Fibroblast of the aortic adventitia (primary cell): ENCODE results near the gene CBLN3. TPM values are rescaled to one million over a fixed set of nuclear protein-coding genes. Genes with fewer than 3 reads are reported as not detected.
"Not testable (repeated sequence)": the region's sequence is repeated elsewhere in the genome, so short reads cannot be mapped to it uniquely, and the experiment has no call there.

Experiments
- DNase-seq: peaks from one replicate; pipeline ENCODE4 v3.0.0-alpha.2; 2010; ENCODE audit warnings: low read depth
- H3K4me3 ChIP-seq: 2 replicates; pipeline ENCODE4 v1.5.1; 2011; ENCODE audit warnings: low read depth, mild to moderate bottlenecking, control low read depth, low read length, moderate library complexity
- total RNA-seq: library from RNA; depleted of rRNA; stranded (reverse); fragments of >200 nt; gene quantifications from 2 replicates; pipeline ENCODE4 v1.2.3, GENCODE V29; 2012; ENCODE audit warnings: low replicate concordance
- TF ChIP-seq, protein P1 (sequence below): IDR thresholded peaks from 2 replicates; pipeline ENCODE4 v1.5.1; 2011; ENCODE audit warnings: mild to moderate bottlenecking, low read length, control low read depth, inconsistent platforms; ENCODE audit not compliant: insufficient read depth

CBLN3 gene
- total RNA-seq, 1 donor: 6.2 TPM

DNA sequence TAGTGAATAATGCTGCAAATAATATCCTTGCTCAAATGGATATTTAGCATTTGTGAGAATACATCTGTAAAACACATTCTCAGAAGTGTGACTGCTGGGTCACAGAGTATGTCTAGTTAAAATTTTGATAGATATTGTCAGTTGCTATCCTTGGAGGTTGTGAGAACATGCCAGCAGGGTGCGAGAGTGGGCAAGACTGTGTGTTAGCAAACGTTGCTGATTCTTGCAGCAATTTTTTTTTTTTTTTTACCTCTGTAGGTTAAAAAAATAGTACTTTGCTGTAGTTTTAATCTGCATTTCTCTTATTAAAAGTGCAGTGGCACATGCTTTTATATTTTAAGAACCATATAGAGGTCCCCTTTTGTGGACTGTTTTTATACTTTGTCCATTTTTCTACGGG lies 35.2 kb downstream of the CBLN3 start:
- DNase-seq: no peak
- no peak overlapping the region for H3K4me3 ChIP-seq
- TF ChIP-seq, protein P1, sequence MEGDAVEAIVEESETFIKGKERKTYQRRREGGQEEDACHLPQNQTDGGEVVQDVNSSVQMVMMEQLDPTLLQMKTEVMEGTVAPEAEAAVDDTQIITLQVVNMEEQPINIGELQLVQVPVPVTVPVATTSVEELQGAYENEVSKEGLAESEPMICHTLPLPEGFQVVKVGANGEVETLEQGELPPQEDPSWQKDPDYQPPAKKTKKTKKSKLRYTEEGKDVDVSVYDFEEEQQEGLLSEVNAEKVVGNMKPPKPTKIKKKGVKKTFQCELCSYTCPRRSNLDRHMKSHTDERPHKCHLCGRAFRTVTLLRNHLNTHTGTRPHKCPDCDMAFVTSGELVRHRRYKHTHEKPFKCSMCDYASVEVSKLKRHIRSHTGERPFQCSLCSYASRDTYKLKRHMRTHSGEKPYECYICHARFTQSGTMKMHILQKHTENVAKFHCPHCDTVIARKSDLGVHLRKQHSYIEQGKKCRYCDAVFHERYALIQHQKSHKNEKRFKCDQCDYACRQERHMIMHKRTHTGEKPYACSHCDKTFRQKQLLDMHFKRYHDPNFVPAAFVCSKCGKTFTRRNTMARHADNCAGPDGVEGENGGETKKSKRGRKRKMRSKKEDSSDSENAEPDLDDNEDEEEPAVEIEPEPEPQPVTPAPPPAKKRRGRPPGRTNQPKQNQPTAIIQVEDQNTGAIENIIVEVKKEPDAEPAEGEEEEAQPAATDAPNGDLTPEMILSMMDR: no peak

DNA sequence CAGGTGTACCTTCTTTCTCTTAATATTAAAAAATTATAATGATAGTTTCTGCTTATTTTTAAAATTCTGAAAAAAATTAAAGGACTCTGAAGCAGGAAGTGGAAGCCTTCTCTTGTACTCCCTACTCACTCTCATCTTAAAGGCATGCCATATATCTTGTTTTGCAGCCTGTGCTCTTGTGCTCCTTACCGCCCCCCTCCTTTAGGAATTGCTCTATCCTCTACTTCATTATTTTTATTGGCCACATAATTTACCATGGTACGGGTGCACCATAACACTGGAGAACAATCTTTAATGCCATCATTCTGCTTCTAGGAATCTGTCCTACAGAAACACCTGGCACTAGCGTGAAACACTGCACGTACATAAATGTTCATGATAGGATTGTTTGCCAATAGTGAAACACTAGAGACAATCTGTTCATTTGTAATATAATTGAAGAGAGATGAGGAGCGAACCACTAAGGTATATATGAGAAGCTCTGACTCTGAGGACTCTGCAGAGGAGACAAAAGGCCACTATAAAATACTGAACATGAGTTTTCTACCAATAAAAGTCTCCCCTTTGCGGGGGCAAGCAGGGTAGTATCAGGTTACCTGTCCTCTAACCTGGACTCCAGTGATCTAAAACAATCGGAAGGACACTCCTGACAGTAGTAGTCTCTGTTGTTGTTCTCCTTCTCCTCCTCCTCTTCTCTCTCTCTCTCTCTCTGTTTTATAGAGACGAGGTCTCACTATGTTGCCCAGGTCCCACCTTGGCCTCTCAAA lies 37.0 kb downstream of the CBLN3 start:
- DNase-seq: peak; percentile 57
- H3K4me3 ChIP-seq: no peak overlapping the region
- TF ChIP-seq, protein P1: peak; percentile 22

DNA sequence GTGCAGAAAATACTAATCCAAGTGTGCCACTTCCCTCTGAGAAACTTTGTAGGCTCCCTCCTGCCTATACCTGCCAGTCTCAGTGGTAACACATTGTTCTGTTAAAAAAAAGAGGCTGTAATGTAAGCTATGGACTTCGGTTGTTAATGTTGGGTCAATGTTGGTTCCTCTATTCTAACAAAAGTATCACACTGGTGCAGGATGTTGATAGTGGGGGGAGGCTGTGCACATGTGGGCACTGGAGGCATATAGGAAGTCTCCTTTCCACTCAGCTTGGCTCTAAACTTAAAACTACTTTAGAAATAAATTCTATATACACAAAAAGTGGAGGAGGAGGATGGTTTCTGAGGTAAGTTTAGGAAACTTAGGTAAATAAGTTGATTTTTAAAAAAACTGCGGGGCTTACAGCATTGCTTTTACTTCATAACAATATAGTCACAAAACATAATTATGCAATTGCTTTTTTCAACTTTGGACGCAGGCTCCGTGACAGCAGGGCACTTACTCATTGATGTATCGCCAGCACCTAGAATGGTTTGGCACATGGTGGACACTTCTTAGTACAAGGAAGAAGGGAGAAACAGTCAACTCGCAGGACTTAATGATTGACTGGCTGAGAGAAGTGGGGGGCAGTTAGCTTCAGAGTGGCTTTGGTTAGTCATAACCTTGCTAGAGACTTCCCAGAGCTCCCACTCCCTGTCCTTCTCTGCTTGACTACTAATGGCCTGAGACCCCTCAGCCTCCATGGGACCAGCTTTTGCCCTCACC lies 38.6 kb downstream of the CBLN3 start:
- TF ChIP-seq, protein P1: no peak
- DNase-seq: no peak
- no peak overlapping the region for H3K4me3 ChIP-seq

DNA sequence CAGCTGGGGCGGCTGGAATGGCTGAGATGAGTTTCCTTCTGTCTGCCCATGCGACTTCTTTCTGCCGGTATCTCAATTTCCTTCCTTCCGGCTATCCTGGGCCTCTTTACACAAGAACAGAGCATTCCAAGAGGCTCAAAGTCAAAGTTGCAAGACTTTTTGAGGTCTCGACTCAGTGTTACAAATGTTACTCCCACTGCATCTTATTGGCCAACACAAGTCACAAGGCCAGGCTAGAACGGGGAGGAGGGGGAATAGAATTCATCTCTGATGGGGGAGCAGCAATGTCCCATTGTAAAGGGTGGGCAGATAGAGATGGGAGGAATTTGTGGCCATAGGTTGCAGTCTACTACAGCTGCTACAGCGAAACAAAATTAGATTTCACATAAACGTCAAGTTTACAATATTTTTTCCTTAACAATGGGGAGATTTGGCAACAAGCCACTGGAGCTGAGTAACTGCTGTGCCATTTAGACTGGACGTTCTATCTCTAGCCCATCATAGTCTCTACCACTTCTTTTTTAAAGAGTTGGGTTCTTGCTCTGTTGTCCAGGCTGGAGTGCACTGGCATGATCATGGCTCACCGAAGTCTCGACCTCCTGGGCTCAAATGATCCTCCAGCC lies 40.1 kb downstream of the CBLN3 start:
- no peak overlapping the region for H3K4me3 ChIP-seq
- TF ChIP-seq, protein P1: no peak
- DNase-seq: peak; percentile 72

DNA sequence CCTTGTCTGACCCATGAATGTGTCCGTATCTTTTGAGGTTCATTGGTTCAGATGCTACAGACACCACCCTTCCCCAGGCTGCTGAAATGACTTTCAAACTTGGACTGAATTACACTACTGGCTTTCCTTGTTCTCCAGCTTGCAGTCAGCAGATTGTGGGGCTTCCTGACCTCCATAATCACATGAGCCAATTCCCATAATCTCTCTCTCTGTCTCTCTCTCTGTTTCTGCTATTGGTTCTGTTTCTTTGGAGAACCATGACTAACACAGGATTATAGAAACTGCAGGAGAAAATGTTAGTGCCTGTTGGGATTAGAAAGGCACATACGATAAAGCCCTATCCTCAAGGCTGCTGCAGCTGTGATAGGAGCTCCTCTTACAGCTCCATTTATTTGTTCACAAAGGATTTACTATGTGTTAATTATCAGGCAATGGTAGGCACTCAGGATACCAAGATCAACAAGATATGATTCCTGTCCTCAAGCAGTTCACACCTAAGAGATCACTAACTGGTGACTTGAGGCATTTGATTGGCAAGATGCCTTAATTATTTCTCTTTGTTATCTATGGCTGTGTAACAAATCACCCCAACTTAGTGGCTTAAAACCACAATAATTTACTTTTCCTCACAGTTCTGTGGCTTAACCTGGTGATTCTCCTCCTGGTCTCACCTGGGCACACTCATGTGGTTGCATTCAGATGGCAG lies 40.8 kb downstream of the CBLN3 start:
- peak; percentile 25 for DNase-seq
- H3K4me3 ChIP-seq: no peak overlapping the region
- TF ChIP-seq, protein P1: no peak

DNA sequence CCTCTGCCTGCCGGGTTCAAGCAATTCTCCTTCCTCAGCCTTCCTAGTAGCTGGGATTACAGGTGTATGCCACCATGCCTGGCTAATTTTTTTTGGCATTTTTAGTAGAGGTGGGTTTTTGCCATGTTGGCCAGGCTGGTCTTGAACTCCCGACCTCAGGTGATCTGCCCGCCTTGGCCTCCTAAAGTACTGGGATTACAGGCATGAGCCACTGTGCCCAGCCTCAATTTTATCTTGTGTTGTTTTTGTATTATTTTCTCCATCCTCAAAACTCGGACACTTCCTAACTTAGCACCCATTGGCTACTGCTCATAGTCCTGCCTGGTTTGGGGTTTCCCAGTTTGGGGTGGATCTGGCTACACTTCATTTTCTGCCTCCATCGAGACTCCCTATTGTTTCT lies 41.9 kb downstream of the CBLN3 start:
- not testable (repeated sequence) for H3K4me3 ChIP-seq, DNase-seq

DNA sequence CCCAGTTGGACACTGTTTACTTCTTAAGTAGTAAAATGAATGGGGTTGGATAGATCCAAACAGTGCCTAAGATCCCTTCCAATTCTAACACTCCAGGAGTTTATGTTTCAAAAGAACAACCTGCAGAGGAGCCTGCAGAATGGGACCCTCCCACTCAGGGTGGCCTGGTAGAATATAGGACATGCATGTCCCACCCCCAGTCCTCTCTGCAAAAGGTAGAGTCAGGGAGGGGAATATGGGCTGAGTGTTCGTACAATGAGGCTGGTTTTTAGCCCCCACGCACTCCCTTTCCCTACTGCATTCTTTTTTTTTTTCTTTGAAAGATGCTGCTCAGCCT lies 42.5 kb downstream of the CBLN3 start:
- DNase-seq: no peak
- TF ChIP-seq, protein P1: no peak
- no peak overlapping the region for H3K4me3 ChIP-seq
